MM.1S (cell line): ENCODE measurements around the gene PPFIA2.

Source experiments
- EZH2 ChIP-seq: fragments of 300-600 bp; sonication (generic); optimal IDR thresholded peaks from 2 replicates; pipeline ENCODE3; 2017; ENCODE audit warnings: low read depth, mild to moderate bottlenecking, antibody characterized with exemption, low read length, mixed read lengths
- EZH2phosphoT487 ChIP-seq: fragments of 300-600 bp; sonication (generic); IDR thresholded peaks from 2 replicates; pipeline ENCODE4 v1.6.1; 2018; ENCODE audit warnings: antibody characterized with exemption, low read length
- TF ChIP-seq, protein P1 (sequence below): fragments of 300-600 bp; sonication (generic); IDR thresholded peaks from 2 replicates; pipeline ENCODE4 v1.5.1; 2016; ENCODE audit warnings: antibody characterized with exemption, low read length, mixed read lengths

DNA sequence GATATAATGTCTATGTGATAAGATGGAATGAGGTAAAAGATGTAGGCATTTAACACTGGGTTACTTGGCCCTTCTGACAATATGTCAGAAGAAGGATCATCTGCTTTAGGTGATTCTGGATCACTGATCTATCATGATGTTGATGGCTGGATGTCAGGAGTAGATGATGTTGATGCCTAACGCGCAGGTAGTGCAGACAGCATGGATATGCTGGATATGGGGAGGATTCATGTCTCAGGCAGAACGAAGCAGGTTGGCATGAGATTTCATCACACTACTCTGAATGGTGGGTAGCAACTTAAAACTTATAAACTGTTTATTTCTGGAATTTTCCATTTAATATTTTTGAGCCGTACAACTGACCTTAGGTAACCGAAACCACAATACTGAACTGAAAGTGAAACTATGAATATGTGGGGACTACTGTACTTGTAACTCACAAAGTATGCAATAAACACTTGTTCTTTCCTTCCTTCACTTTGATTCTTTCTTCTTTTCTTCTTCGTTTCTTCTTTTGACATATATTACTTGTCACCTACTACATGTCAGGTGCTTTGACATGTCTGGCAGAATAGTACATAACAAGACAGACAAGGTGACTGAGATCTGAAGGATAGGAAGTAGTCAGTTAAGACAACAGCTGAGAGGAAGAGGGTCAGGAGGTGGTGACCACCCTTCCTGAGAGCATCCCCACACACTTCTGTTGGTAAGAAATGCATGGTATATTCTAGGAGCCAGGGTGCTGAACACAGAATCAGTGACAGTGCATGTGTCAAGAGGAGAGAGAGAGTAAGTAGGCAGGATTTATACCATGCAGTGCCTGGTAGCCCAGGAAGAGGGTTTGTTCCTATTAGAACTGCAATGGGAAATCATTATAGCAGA is 238.8 kb downstream of the PPFIA2 start:
- TF ChIP-seq EZH2 (no peak), EZH2phosphoT487 (no peak)
- TF ChIP-seq, protein P1, sequence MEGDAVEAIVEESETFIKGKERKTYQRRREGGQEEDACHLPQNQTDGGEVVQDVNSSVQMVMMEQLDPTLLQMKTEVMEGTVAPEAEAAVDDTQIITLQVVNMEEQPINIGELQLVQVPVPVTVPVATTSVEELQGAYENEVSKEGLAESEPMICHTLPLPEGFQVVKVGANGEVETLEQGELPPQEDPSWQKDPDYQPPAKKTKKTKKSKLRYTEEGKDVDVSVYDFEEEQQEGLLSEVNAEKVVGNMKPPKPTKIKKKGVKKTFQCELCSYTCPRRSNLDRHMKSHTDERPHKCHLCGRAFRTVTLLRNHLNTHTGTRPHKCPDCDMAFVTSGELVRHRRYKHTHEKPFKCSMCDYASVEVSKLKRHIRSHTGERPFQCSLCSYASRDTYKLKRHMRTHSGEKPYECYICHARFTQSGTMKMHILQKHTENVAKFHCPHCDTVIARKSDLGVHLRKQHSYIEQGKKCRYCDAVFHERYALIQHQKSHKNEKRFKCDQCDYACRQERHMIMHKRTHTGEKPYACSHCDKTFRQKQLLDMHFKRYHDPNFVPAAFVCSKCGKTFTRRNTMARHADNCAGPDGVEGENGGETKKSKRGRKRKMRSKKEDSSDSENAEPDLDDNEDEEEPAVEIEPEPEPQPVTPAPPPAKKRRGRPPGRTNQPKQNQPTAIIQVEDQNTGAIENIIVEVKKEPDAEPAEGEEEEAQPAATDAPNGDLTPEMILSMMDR: no peak
